Measurements from ENCODE around the gene EWSR1.
A peak's percentile ranks its signal among the peaks of the same experiment; 100 is the strongest.
"Not testable (repeated sequence)": the region's sequence is repeated elsewhere in the genome, so short reads cannot be mapped to it uniquely, and the experiment has no call there.

The EWSR1 gene

GRCh38 chr22:29267858-29268510, at the start of gene EWSR1, which contains the start of gene RHBDD3:
Gene EWSR1 (plus strand): TSS chr22:29268268. CDS start chr22:29268337, 69 bp downstream.
Gene RHBDD3 (minus strand): TSS chr22:29267981. CDS start chr22:29265626, 2,355 bp downstream.
- peak; percentile 91 for DNase-seq

- DNase-seq, result no peak
Measured at GRCh38 chr22:29218758-29219408, 49.2 kb upstream of the EWSR1 start.

GRCh38 chr22:29219409-29219782, 48.7 kb upstream of the EWSR1 start:
- not testable (repeated sequence) for DNase-seq

- DNase-seq, result no peak
Measured at GRCh38 chr22:29219881-29220670, 48.0 kb upstream of the EWSR1 start.

- DNase-seq, result no peak
Measured at GRCh38 chr22:29224121-29224858, 43.8 kb upstream of the EWSR1 start.

- DNase-seq, result no peak
Measured at GRCh38 chr22:29224859-29225410, 43.1 kb upstream of the EWSR1 start.

GRCh38 chr22:29225422-29226090, 42.5 kb upstream of the EWSR1 start:
- DNase-seq, result no peak

GRCh38 chr22:29226351-29226981, 41.6 kb upstream of the EWSR1 start:
- DNase-seq, result no peak

- no peak for DNase-seq
Measured at GRCh38 chr22:29230972-29231875, 36.8 kb upstream of the EWSR1 start.

- no peak for DNase-seq
Measured at GRCh38 chr22:29231971-29232959, 35.8 kb upstream of the EWSR1 start.

- DNase-seq, result no peak
Measured at GRCh38 chr22:29233277-29233877, 34.7 kb upstream of the EWSR1 start.

GRCh38 chr22:29240481-29240880, 27.6 kb upstream of the EWSR1 start:
- not testable (repeated sequence) for DNase-seq

GRCh38 chr22:29243874-29244446, 24.1 kb upstream of the EWSR1 start:
- no peak for DNase-seq

- DNase-seq, result no peak
Measured at GRCh38 chr22:29244785-29245625, 23.1 kb upstream of the EWSR1 start.

- peak; percentile 33 for DNase-seq
Measured at GRCh38 chr22:29245626-29246385, 22.3 kb upstream of the EWSR1 start.

GRCh38 chr22:29247891-29248290, 20.2 kb upstream of the EWSR1 start:
- not testable (repeated sequence) for DNase-seq

- DNase-seq, result no peak
Measured at GRCh38 chr22:29251265-29251664, 16.8 kb upstream of the EWSR1 start.
